Esophagus squamous epithelium (tissue), 4 donors: ENCODE data around the gene GPA33.

Experiments used
- POLR2A ChIP-seq, 4 donors: fragments of 450-650 bp; IDR thresholded peaks; one replicate each; pipeline ENCODE4 v1.6.1; 2017; ENCODE audit warnings: antibody characterized with exemption in 4 of 4, mild to moderate bottlenecking in 4 of 4, moderate library complexity in 3 of 4
- TF ChIP-seq, protein P1 (sequence below), 6 experiments: fragments of 450-650 bp in 4 of 6; fragments of 200-600 bp in 2 of 6; sonication (generic) in 2 of 6; IDR thresholded peaks; one replicate each; pipeline ENCODE4 v1.5.1; 2016 to 2019; ENCODE audit warnings: antibody characterized with exemption in 6 of 6, mild to moderate bottlenecking in 4 of 6, moderate library complexity in 4 of 6

- TF ChIP-seq, protein P1, sequence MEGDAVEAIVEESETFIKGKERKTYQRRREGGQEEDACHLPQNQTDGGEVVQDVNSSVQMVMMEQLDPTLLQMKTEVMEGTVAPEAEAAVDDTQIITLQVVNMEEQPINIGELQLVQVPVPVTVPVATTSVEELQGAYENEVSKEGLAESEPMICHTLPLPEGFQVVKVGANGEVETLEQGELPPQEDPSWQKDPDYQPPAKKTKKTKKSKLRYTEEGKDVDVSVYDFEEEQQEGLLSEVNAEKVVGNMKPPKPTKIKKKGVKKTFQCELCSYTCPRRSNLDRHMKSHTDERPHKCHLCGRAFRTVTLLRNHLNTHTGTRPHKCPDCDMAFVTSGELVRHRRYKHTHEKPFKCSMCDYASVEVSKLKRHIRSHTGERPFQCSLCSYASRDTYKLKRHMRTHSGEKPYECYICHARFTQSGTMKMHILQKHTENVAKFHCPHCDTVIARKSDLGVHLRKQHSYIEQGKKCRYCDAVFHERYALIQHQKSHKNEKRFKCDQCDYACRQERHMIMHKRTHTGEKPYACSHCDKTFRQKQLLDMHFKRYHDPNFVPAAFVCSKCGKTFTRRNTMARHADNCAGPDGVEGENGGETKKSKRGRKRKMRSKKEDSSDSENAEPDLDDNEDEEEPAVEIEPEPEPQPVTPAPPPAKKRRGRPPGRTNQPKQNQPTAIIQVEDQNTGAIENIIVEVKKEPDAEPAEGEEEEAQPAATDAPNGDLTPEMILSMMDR (IDR thresholded peaks at IDR 0.05): no peak
- no peak for TF ChIP-seq POLR2A (IDR thresholded peaks at IDR 0.05)
Measured at GRCh38 chr1:167094690-167095089, 4.5 kb upstream of the GPA33 start.
